Stimulated activated CD4-positive, alpha-beta T cell treated with anti-CD3 and anti-CD28 coated beads, Interleukin-2, amount 100 ng/mL, for 24 hours (primary cell): ENCODE measurements around the gene TMEM26.
A peak's percentile ranks its signal among the peaks of the same experiment; 100 is the strongest.

ENCODE experiments used
- DNase-seq, 2 donors: peaks; one replicate each; pipeline ENCODE4 v3.0.0-alpha.2; 2020

Gene TMEM26

DNA sequence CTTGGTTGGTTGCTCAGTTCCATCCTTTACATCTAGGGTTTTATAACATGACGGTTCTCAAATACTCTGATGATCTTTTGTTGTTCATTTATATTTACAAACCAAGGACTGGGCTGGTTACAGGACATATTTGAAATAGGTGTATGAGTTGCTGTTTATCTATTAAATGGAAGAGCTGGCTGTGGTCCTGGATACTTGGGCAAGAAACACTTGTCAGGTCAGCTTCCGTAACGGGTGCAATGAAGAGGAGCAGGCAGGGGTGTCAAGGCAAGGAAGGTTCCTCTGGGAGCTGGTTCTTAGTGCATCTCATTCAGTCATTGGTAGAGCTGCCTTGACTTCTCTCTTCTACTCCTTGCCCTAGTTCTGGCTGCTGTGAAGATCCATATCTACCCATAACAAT, 4.8 kb upstream of the TMEM26 start:
- DNase-seq, result no peak

DNA sequence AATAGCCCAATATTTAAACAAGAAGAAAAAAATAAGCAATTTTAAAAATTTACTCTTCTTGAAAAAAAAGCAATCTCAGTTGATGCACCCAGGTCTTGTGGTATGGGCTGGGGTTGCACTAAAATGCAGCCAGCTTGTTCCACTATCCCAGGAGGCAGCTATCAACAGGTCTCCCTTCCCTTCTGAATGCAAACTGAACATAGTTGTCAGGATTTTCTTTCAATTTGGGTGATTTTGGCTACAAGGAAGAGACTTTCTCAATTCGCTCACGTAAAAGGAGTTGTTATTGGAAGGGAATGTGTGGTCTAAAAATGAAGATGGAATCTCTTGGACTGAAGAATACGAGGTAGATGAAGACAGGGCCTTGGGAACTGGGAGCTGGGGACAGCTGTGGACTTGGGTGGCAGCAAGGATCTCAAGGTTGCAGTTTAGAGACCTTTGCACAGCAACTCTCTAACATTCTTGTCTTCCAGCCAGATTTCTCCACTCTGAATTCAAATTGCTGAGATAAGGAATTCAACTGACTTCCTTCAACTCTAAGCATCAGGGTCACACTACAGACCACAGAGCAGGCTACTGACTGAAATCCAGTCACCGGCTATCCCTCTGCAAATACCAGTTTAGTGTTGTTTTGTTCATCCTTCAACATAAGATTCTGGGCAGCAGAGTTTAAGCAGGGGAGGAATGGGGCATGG, 3.1 kb upstream of the TMEM26 start:
- DNase-seq, result no peak

DNA sequence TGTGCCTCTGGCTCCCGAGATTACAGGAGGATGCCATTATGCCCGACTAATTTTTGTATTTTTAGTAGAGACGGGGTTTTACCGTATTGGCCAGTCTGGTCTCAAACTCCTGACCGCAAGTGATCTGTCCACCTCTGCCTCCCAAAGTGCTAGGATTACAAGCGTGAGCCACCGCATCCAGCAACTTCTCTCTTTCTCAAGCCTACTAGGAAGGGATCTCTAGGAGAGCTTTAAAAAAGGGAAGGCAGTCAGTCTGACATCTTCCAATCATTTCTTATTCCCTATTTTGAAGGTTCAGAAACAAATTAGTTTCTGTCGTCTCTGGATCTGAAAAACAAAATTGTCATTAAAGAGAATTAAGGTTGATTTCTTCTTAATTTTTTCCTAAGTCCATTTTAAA, 2.5 kb upstream of the TMEM26 start:
- no peak for DNase-seq

DNA sequence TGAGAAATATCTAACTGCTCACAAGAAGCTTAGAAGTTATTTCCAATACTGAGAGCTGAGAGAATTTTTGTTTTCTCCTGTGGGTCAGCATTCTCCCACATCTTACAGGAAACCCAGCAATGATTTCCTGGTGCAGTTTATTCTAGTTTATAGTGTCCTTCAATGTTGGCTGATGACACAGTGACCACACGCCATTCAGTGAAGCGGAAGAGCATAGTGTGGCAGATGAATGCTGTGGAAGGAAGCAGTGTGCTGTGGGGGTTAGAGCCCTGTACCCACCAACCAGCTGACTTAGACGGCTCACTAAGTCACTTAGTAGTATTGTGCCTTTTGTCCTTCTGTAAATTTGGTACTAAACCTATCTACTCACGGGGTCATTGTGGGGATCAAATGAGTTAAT, 1.4 kb upstream of the TMEM26 start:
- DNase-seq, result no peak

DNA sequence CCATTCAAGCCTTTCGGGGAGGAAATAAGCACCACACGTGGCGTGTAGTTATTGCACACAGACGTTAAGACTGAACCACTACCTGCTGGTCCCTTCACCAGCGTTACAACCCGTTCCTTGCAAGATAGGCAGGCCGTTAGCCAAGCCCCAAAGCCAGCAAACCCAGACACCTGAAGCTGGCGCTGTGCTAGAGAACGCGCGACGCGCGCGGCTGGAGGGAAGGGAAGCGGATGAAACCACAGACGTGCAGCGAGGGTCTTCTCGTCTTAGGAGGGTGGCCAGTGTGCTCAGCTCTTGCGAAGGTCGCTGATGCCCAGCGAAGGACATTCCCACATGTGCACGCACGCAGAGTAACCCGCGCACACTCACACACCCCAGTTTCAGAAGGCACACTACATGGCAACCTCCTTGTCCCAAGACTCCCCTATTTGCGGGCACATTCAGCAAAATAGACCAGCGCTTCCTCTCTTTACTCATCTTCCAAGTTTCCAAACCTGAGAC, 980 bp downstream of the TMEM26 start:
- DNase-seq, result peak in 1 of 2 donors; percentile 3

DNA sequence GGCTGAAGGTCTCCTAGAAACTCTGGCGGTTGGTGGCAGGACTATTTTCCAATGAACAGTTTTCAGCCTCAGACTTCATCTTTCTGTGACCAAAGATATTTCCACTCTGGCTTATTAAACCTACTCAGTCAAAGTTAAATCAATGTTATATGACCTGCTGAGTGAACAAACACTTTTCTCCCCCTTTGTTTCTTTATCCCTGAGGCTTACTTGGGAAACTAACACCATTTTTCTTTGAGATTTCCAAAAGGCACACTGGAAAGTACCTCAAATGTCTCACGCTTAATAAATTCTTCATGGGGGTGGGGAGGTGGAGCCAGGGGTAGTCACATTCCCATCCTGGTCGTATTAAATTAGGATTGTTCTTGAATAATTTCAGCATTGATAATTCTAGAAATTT, 1.8 kb downstream of the TMEM26 start:
- no peak for DNase-seq

DNA sequence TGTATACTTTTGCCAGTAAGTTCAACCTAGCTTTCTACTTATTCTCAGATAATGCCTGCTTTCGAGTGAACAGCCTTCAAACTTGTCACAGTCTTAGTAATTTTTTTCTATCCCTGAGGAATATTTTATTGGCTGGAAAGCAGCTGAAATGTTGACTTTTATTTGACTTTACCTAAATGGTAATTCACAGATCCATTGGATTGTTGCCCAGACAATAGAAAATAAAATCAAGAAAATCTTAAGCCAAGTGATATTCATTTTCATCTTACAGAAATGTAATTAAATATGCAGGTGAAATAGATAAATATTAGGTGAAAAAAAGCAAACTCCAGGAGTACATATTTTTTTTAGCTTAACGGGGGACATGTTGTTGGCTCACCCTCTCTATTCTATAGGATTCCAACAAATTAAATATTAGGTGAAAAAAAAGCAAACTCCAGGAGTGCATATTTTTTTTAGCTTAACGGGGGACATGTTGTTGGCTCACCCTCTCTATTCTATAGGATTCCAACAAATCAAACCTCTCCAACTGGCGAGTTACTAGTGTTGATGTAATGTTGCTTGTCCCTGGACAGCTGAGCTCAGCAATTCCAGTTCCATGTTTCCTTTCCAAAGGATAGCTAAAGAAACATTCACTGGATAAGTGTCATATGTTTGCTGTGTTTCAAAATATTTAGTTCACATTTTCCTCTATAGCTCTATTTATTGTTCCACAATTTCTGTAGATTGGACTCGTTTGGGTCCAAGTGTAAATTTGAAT, 4.2 kb downstream of the TMEM26 start:
- DNase-seq, result no peak

DNA sequence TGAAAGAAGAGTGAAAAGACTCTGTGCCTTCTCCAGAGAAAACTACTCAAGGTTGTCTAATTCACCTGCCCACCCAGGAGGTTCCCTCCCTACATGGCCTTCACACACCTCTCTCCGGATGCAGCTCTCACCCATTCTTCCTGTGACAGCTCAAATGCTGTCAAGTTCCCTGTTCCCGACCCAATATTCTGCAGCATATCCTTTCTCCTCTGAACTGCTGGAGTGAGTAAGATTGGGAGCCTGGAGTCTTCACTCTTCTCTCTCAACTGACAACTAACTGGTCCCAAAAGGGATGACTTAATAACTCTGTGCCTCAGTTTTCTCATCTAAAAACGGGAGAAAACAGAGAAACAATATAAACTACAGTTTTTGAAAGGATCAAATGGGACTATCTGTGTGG, 5.1 kb downstream of the TMEM26 start:
- no peak for DNase-seq

DNA sequence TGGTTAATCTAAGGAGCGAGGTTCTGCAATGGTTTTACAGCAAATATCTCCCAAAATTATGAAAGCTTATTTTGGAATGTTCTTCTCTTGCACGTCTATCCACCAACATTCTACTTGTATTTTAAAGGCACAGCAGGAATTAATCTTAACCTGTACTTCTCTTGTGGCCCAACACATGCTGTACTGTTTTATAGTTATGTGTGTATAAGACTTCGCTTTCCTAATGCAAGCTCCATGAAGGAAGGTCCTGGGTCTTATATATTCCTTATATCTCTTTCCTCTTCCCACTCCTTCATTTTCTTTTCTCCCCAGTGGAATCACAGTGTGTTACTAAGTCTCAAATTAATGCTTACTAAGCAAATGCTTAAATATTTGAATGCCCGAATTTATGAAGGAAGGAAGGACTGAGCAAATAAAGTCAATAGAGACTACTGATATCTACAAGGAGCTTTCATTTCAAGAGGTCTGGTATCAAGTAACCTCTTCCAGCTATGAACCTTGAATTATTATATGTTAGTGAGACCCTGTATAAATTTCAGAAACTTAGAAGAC, 14.0 kb downstream of the TMEM26 start:
- no peak for DNase-seq

DNA sequence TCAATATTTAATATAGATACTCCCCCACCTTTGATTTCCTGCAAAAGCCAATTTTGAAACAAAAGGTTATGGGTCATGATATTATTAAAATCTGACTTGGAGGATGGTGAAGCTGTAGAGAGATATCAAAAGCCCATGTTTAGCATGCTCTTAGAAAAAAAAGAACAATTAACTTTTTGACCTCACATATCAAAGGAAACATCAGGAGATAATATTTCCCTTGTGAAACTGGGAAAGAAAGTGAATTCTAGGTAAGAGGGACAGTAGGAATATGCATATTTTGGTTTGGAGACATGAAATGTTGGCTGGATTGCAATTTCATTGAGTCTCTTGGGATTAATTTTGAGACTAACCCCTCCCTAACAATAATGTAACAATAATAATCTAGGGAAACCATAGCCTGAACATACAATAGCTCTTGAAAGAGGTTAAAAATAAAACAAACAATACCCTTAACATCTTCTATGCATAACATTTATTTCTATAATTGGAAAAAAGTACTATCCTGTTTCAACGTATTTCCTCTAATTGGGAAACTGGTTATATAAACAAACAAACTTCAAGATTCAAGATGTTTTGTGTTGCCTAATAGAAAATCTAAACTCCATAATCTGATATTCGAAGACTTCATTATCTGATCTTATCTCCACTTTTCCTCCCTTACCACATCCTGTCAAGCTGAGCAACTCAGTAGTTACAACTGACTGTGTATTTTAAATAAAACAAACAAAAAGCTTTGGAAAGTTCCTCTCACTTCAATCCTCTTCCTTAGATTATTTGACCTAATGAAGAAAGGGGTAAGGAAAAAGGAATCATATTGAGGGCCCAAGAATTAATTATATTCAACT, 14.8 kb downstream of the TMEM26 start:
- no peak for DNase-seq

DNA sequence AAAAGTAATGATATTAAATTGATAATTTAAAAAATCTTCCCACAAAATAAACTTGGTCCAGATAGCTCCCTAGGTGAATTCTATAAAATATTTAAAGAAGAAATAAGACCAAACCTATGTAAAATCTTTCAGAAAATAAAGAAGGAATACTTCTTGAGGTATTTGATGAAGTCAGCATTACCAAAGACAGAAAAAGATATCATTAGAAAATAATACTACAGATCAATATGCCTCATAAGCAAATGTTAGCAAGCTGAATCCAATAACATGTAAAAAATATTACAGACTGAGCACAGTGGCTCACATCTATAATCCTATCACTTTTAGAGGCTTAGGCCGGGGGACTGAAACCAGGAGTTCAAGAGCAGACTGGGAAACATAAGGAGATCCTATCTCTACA, 30.0 kb downstream of the TMEM26 start:
- no peak for DNase-seq

DNA sequence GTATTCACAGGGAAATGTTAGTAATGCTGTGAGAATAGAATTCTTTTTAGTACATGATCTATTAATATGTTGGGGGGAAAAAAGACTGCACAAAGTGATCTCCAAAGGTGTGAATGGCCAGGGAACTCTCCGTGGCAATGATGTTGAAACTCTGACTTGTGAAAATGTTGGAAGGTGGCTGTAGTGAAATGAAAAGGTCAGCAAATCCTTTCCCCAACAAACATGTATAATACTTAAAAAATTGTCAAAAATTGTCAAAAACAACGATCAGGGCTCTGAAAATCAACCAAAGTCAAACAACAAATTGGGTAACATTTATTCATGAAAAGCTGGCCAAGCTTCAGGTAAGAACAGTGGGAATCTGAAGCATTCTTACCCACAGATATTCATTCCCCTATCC, 35.5 kb downstream of the TMEM26 start:
- DNase-seq, result no peak

DNA sequence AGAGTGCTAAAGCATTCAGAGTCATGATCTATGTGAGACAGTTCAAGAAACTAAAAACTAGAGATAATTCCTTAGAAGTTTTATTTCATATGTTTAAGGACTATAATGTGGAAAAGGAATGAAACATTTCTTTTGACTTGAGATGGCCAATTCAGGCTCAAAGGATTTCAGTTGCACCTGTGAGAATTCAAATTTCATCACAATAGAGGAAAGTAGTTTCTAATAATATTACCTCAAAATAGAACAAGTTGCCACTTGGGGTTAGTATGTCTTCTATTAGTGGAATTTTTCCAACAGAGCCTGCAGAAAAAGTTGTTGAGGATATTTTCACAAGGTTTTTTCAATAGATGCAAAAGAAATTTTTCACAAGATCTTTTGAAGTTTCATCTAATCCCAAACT, 37.4 kb downstream of the TMEM26 start:
- DNase-seq, result no peak

DNA sequence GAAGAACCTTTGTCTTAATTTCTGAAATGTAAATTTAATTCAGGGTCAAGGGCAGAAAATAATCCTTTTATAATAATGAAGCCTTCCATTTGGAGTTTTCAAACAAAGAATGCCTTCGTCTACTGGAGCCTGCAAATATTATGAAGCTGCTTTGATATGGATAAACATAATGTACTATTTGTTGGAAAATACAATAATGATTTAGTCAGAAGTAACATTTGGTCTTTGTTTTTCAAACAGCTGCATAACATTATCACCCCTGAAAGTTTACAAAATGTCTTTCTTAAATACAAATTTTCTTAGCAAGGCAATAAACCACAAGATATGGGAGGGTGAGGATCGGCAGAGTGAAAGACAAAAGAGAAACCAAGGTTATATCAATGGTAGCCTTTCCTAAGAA, 41.5 kb downstream of the TMEM26 start:
- DNase-seq, result no peak

DNA sequence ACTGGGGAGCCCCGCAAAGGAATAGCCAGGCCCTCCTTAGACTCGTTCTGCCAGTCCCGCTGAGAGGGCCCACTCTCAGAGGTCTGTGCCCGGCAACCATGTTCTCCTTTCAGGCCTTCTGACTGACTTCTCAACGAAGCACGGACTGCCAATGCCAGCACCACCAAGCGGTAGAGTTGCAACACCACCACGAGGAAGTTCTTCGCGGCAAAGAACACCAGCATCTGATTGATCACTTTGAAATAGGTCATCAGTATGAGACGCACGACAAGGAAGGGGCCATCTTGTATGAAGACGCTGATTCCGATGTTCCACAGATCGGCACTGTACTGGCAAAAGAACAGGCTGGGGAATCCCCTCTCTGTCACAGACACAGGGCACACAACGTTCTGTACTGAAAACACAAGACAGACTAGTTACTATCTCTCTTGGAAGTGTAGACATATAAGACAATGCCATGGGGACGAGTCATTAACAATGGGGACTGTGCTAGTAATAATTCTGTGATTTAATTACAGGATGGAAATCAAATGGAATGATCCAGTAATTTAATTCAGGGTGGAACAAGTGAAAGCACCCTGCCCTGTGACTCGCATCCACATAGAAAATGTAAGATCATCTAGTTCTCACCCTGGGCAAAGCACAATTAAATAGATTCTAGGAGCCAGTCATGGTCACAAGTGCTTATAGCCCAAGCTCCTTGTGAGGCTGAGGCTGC, 42.7 kb downstream of the TMEM26 start:
- DNase-seq, result no peak

DNA sequence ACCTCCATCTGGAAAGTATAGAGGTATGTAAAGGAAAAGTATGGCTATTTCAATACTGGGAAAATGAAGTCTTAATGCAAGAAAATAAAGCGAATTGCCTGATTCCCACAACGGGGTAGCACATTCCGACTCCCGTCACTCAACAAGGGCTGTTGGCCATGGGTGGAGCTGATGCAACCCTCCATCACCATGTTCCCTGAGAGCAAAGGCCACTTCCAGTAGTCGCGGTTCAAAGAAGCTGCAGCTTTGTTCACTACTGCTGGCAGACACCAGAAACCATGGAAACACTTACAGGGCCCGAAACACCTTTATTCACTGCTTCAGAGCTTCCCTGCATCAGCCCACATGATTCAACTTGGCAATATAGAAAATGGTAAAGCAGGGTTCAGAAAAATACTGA, 44.0 kb downstream of the TMEM26 start:
- DNase-seq, result no peak

DNA sequence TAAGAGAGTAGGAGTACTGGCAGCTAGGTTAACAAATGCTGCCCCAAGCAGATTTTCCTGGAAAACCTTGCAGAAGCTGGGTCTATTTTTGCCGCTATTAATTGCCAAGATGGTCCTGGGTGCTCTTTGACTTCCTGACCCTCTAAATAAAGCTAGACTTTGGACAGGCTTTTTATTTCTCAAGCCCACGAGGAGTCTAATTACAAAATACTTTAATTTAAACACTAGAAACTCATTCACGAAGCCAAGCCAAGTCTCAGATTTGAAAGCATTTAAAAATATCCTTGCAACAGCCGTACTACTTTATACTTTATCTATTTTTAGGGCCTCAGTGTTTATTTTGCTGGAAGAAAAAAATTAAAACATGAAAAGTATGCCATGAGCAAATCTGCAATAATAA, 45.1 kb downstream of the TMEM26 start:
- no peak for DNase-seq

DNA sequence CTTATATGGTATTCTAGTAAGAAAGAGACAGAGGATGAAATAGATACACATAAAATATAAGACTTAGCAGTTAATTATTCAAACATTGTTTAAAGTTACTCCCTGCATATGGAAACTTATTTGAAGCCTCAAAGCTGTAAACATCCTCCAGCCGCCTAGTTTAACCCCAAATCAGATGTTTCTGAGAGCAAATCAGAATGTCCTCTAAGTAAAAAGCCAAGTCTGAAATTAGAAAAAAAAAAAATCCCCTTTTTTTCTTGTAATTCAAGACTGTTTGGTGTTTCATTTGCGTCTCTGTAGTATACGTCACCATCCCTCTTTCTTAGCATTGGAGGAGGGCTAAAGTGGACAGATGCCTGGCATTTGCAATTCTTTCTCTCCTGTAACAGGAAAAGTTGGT, 46.4 kb downstream of the TMEM26 start:
- DNase-seq, result no peak

DNA sequence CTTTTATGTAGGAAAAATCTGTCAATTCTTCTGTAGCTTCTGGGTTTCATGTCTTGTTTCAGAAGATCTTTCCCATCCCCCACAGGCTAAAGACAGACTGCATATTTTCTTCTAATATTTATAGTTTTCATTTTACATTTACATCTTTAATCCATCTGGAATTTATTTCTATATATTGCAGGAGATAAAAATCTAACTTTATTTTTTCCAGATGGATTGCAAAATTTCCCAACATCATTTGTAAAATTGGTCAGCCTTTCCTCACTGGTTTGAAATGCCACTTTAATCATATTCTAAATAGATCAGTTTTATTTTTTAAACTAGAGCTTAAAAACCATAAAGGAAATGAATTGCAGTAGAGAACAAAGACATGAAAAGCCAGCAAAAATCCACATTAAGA, 46.9 kb downstream of the TMEM26 start:
- DNase-seq, result no peak

DNA sequence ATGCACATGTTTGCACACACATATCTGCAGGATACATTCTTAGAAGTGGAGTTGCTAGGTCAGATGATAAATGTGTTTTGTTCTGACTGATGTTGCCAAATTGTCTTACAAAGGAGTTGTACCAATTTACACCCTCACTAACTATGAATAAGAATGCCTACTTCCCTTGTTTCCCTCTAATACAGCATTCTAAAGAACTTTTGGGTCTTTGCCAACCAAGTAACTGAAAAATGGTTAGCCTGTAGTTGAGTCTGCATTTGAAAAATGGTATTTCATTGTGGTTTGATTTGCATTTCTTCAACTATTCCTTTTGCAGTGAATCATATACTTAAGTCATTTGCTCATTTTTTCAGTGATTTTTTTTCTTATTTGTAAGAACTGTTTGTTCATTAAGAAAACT, 48.4 kb downstream of the TMEM26 start:
- DNase-seq, result no peak

DNA sequence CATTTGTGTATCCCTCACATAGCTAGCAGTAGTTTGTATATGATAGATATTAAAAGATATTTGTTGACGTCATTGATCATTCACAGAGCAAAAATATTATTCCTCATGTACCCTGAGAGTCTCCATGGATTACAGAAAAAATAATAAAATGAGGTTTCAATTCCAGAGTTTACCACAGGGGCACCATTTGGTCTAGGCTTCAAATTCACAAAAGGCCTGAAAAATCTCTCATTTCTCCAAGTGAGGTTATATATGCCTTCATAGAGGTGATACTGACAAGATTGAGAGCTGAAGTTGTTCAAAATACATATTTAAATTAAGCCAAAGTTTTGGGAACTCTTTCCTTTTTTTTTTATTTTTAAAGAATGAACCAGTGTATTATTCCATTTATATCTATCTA, 52.7 kb downstream of the TMEM26 start:
- DNase-seq, result no peak

DNA sequence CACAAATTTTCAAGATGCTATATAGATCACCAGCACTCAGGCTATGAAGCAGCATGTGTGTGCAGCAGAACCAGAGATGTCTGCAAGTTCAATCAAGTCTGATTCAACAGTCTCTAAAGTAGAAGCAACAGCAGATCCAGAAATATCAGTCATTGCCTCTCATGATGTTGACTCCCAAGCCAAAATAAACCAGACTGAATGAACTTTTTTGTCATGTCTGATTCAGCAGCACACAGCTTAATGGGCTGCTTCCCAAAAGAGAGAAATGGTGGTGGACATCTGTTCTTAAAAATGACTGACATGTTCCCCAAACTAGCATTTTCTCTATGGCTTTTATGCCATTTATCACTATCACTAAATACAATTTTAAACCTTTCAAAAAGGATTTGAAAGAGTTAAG, 53.8 kb downstream of the TMEM26 start:
- DNase-seq, result no peak
